Activated CD8-positive, alpha-beta memory T cell treated with anti-CD3 and anti-CD28 coated beads, Interleukin-2, amount 50 U/mL, for 48 hours (primary cell): ENCODE measurements around the gene SLC15A2.
"Not testable (repeated sequence)": the region's sequence is repeated elsewhere in the genome, so short reads cannot be mapped to it uniquely, and the experiment has no call there.

Source experiments
- DNase-seq: peaks from one replicate; pipeline ENCODE4 v3.0.0-alpha.2; 2020

Gene SLC15A2, protein sequence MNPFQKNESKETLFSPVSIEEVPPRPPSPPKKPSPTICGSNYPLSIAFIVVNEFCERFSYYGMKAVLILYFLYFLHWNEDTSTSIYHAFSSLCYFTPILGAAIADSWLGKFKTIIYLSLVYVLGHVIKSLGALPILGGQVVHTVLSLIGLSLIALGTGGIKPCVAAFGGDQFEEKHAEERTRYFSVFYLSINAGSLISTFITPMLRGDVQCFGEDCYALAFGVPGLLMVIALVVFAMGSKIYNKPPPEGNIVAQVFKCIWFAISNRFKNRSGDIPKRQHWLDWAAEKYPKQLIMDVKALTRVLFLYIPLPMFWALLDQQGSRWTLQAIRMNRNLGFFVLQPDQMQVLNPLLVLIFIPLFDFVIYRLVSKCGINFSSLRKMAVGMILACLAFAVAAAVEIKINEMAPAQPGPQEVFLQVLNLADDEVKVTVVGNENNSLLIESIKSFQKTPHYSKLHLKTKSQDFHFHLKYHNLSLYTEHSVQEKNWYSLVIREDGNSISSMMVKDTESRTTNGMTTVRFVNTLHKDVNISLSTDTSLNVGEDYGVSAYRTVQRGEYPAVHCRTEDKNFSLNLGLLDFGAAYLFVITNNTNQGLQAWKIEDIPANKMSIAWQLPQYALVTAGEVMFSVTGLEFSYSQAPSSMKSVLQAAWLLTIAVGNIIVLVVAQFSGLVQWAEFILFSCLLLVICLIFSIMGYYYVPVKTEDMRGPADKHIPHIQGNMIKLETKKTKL

DNA sequence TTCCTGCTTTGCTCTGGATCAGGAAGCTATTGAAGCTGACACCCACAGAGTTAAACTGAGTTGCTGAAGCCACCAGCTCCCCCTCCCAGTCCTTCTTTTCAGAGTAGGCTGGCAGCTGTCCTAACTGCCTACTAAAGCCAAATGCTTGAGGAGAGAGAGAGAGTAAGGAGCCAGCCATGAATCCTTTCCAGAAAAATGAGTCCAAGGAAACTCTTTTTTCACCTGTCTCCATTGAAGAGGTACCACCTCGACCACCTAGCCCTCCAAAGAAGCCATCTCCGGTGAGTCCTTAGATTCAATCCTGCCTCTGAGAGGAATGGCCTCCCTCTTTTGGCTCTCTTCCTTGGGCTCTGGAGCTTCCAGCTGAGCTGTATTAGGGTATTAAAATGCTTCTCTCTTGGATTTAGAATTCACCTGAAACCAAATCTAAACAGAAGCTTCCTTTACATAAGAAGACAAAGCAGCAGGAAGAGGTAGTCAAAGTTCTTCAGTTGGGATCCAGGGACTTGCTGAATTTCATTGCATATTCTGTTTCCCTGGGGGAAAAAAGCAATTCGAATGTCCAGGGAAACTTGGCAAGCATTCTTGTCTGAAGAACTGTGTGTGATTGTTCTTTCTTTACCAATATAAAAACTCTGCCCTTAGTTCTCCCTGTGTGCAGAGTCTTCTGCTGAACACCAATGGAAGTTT is at the start of gene SLC15A2:
TSS of gene SLC15A2 (plus strand) at position 101 of the 690 bp plus-strand sequence. CDS start at position 177, 76 bp downstream.
- DNase-seq = no peak

DNA sequence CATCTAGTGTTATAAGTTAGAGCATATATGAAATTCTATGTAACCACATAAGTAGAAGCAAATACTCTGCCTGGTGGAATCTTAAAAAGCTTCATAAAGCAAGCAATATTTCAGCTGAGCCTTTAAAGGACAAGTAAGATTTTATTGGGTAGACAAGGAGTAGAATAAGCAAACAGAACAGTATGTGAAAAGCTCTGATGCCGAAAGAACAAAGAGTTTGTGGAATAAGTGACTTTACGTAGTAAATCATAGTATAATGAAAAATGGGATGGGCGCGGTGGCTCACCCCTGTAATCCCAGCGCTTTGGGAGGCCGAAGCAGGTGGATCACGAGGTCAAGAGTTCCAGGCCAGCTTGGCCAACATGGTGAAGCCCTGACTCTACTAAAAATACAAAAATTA is 49.3 kb upstream of the SLC15A2 start:
- no peak for DNase-seq

DNA sequence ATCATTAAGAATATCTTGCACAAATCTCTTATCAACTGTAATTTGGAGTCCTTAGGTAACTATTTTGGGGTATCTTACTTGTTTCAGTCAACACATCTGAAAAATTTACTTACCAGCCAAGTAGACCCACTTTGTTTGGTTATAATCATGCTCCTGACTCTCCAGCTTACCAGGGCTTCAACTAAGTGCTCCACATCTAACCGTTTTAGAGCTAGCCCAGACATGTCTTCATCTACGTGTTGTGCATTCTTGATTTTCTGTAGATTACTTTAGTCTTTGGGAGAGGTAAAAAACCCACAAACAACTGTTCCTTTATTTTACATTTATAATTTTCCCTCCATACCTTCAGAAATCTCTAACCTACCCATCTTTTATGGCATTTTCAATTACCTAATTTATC is 41.9 kb upstream of the SLC15A2 start:
- DNase-seq = no peak

DNA sequence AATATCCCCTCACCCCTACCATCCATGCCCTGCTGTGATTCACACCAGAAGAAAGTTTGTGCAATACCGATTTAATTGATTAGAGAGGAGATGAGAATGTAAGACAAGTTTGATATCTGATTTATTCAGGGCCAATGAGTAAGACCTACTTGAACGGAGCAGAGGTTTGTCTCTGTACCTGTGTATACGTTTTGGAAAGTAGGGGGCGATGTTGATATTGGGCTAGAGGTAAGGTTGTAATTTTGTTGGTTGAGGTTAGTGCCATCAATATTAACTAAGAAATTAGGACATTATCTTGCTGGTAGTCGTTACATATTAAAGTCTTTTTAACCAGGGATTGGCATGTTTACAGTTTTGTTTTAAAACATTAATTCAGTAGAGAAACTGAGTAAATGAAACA is 38.6 kb upstream of the SLC15A2 start:
- DNase-seq = no peak

DNA sequence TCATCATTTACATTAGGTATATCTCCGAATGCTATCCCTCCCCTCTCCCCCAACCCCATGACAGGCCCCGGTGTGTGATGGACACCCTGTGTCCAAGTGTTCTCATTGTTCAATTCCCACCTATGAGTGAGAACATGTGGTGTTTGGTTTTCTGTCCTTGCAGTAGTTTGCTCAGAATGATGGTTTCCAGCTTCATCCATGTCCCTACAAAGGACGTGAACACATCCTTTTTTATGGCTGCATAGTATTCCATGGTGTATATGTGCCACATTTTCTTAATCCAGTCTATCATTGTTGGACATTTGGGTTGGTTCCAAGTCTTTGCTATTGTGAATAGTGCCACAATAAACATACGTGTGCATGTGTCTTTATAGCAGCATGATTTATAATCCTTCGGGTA is 36.4 kb upstream of the SLC15A2 start:
- not testable (repeated sequence) for DNase-seq

DNA sequence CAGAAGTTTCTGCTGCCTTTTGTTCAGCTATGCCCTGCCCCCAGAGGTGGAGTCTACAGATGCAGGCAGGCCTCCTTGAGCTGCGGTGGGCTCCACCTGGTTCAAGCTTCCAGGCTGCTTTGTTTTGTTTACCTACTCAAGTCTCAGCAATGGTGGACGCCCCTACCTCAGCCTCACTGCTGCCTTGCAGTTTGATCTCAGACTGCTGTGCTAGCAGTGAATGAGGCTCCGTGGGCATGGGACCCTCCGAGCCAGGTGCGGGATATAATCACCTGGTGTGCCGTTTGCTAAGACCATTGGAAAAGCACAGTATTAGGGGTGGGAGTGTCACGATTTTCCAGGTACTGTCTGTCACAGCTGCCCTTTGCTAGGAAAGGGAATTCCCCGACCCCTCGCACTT is 31.0 kb upstream of the SLC15A2 start:
- DNase-seq = not testable (repeated sequence)

DNA sequence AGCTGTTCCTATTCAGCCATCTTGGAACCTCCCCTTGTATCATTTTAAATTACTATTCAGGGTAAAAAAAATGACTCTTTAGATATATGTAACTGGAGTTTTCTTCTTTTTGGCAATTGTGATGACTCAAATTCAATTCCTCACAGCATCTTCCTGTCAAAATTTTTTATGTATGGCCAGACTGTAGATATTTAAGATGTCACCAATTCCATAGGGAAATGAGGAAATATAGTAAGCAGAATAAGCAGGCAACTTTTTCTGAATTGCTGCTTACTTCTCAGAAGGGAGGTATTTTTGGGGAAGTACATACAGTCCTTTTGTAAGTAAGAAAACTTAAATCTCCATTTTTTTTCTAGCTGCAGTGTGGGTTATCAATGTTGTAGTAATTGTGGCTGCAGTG is 30.4 kb upstream of the SLC15A2 start:
- no peak for DNase-seq

DNA sequence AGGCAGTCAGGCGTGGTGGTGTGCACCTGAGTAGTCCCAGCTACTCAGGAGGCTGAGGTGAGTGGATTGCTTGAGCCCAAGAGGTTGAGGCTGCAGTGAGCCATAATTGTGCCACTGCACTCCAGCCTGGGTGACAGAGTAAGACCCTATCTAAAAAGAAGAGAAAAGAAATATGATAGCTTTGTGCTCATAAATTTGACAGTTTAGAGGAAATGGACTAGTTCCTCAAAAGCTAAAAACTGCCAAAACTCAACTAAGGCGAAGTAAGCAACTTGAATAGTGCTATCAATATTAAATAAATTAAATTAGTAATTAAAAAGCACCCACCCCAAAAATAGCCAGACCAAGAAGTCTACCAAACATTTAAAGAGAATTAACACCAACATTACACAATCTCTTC is 24.5 kb upstream of the SLC15A2 start:
- no peak for DNase-seq

DNA sequence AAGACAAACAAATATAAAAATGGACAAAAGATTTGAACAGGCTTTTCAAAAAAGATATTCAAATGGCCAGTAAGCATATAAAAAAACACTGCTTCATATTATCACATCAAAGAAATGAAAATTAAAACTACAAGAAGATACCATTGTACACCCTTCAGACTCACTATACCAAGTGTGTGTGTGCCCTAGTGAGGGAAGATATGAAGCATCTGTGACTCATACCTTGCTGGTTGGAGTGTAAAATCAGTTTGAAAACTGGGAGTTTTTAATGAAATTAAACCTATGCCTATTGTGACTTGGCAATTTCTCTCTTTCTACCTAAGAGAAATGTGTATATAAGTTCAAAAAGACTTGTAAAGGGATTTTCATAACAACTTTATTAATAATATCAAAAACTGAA is 23.5 kb upstream of the SLC15A2 start:
- DNase-seq = no peak

DNA sequence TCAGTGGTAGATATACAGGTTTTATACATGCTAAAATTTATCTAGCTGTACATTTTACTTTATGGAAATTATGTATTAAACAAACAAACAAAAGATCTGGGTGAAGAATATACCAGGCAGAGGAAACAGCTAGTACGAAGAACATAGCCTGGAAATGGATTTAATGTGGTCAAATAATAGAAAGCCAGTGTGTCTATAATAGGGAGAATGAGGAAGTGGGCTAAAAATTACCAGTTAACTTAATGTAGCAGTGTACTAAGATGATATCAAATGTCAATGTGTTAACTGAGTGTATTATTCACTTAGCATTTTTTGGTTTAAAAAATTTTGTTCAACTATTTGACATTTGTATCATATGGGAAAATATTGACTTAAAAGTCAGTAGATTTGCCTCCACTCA is 22.8 kb upstream of the SLC15A2 start:
- DNase-seq = no peak

DNA sequence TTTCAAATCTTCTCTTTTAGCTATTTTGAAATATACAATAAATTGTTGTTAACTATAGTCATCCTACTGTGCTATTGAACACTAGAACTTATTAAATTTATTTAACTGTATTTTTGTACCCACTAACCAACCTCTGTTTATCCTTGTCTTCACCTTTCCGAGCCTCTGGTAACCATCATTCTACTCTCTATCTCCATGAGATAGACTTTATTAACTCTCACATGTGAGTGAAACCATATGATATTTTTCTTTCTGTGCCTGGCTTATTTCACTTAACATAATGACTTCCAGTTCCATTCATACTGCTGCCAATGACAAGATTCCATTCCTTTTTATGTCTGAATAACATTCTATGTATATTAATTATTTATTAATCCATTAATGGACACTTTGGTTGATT is 15.8 kb upstream of the SLC15A2 start:
- no peak for DNase-seq

DNA sequence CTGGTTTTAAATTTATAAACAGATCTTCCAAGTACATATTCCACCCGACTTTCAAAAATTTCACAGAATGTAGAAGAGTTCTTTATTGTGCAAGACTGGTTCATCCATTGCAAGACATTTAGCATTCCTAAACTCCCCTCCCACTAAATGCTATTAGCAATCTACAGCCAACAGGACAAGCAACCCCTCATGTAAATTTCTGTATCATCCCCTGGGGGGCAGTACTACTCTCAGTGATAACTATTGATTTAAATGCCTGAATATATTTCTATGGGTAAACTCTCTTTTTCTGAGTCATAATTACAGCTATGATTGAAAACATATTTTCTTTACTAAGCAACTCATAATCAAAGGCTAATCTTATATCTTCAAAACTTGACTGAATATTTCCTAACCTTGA is 10.7 kb upstream of the SLC15A2 start:
- no peak for DNase-seq

DNA sequence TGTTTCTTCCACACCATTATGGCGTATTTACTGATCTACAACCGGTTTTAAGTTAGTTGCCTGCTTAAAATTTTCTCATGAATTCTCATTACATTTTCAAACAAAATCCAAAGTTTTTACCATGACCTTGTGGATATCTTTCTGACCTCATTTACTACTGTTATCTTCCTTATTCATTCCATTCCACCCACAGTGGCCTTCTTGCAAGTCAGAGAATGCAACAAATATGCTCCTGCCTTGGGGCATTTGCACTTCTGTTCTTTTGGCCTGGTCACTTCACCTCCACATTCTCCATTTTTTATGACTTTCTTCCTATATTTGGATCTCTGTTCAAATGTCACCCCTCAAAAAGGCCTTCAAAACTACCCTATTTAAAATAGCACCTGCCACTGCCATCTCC is 8.8 kb upstream of the SLC15A2 start:
- DNase-seq = no peak

DNA sequence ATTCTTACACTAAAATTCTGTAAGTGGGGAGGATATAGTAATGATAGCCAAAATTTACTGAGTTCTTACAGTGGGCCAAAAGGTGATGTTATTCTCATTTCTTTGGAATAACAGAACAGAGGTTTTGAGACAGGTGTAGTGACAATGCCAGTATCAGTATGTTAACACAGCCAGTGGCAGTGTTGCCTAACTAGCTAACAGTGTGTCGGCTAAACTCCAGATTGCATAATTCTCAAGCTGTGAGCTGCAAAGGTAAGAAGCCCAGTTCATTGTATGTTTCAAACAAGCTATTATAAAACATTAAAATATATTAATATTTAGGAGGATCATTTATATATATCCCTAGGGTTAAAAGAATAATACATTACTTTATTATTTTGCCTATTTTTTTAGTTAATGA is 920 bp downstream of the SLC15A2 start:
- DNase-seq = no peak

DNA sequence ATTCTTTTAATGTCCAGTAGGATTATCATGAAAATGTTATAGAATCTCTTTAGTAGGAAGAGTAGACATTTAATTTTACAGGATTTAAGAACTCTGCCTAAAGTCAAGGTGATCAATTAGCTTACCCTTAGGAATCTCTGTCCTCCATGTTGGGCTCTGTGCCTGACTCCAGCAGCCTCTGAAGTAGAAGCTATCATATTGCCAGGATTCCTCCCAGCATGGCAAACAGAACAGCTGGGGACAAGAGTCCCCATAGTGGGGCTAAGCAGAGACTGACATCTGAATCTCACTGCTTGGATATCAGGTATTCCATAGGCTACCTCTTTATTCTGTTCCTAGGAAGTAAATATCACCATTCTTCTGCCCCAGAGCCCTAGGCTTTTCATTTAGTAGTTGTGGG is 1.5 kb downstream of the SLC15A2 start:
- DNase-seq = no peak

DNA sequence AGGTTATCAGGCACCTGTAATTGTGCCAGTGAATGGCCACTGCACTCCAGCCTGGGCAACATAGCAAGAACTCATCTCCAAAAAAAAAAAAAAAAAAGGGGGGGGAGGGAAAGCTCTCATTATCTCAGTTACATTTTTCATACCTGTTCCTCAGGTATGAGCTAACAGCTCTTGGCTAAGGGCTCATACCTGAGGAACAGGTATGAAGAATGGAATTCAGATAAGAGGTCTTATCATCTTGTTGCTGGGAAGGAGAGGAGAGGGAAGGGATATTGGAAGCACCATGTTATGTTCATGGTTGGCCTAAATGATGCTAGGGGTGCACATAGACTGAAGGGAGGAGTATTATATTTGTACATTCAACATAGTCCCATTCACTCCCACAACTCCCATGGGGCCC is 2.6 kb downstream of the SLC15A2 start:
- DNase-seq = no peak

DNA sequence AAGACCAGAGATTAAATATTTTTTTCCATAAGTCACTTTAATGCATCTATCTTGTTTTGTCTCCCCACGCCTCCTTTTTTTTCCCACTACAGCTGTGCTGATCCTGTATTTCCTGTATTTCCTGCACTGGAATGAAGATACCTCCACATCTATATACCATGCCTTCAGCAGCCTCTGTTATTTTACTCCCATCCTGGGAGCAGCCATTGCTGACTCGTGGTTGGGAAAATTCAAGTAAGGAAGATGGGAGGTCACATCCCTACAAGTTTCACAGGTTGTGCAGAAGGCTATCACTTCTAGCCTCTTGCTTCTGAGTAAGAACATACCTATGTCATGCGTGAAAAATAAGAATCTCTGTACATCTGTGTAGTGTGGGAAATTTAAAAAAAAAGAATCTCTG is 3.1 kb downstream of the SLC15A2 start:
- no peak for DNase-seq

DNA sequence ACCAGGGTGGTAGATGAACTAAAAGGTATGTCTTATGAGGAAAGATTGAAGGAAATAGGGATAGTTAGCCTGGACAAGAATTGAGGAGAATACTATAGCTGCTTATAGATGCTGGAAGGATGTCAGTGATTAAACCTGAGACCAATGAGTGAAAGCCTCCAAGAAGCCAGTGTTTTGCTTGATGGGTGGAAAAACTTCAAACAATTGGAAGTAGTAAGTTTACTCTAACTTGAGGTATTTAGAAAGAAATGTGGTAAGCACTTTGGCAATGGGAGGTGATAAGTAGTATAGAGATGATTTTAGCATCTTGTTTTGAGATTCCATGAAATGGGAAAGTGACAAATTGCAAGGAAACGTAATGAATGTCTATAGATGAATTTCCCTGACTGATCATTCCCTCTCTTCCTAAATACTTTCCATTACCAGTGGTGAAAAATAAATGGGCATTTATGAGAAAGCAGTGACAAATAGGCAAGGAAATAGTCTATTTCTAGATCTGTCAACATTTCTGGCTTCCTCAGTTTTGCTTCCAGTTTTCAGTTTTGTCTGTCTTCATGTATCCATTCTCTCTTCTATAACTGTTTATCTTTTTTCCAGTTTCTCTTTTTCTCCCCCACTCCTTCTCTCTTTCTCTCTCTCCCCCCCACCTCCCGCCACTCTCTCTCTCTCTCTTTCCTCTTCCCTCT is 19.2 kb downstream of the SLC15A2 start:
- DNase-seq = no peak

DNA sequence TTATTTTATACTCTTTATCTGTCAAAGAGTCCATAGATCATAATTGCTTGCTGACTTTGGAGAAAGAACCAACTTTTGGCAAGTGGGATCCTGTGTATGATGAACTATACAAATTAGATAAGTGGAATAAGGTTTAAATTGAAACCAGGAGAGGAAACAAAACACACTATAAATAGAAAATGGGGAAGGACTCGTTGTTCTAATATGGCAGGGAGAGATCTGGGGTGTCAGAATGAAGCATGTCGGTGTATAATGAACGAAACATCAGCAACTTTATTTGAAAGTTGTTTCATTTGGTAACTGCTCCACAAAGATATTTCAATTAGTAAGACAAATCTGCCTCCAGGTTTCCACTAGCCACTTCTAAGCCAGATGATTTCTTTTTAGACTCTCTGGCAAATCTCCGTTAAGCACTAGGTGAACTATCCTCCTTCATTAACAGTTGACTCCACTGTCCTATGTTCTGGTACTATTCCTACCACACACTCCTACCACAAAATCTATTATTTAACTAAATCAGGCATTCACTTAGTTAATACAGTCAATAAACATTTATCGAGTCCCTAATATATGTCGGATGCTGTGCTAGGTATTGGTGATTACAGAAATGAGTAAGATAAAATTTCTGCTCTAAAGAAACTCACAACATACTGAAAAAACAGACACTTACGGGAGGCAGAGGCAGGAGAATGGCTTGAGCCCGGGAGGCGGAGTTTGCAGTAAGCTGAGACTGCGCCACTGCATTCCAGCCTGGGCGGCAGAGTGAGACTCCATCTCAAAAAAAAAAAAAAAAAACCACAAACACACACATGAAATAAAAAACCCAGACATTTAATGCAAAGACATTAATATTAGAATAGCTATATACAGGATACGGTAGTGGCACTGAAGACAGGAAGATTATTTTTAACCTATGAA is 20.1 kb downstream of the SLC15A2 start:
- no peak for DNase-seq

DNA sequence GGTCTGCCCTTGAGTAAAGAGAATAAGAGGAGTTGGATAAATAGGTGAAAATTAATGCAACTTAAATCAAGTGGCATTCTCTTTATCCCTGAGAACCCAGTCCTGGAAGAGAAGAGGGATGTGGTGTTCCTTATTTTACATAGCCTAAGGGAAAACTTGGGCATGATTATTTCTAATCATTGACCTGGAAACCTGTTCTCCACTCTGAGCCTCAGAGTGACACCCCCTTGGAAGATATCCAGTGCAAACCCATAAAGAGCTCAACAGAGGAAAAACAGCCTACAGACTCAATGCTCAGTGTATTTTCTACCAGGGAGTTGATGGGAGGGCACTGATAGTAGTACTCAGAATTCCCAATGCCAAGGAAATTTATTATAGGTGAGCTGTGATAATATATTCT is 22.0 kb downstream of the SLC15A2 start:
- DNase-seq = no peak

DNA sequence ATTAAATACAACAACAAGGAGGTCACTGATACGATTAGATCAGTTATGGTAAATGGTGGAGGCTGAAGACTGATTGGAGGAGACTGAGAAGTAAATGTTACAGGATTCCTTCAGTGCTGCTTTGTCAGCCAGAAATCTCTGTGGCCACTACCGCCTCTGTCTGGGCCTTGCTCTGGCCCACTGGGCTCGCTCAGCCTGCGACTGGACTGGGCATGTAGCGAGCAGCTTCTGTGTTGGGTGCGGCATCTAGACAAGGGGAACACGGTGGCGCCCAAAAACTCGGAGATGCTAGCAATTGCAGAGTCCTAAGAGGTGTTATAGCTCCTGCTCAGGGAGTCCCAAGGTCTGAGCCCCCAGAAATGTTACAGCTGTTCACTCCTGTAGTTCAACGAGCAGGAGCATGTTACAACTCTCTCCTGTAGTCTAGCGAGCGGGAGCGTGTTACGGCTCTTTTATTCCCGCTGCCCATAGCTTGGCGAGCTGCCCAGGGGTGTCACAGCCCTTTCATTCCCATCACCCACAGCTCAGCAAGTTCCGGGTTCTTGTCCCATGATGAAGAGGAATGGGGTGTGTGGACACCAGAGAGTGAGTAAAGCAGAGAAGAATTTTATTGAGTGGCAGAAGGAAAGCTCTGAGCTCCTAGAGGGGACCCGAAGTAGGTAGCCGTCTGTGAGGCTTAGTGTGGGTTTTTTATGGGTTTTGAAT is 24.7 kb downstream of the SLC15A2 start:
- DNase-seq = no peak

DNA sequence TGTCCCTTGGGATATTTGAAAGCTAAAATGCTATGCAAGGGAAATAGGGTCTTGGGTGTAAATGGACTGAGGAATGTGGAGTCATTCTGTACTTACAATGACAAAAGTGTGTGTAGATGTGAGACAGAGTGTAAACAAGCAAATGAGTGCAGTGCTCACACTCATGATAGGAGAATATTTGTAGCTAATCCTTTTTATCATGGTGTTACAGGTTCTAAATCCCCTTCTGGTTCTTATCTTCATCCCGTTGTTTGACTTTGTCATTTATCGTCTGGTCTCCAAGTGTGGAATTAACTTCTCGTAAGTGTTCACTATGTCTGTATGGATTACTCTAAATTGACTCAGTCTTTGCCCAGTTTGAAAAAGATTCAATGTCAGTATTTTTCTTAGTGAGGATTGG is 30.5 kb downstream of the SLC15A2 start:
- no peak for DNase-seq
